HG02759 (cell line): Measurements from ENCODE around the gene CBX7.

Experiments
- ATAC-seq: cut with Tn5 transposase; IDR thresholded peaks from one replicate; pipeline ENCODE4 v1.9.1; 2021; ENCODE audit warnings: mild to moderate bottlenecking, moderate library complexity; ENCODE audit not compliant: unreplicated experiment

Gene CBX7

DNA sequence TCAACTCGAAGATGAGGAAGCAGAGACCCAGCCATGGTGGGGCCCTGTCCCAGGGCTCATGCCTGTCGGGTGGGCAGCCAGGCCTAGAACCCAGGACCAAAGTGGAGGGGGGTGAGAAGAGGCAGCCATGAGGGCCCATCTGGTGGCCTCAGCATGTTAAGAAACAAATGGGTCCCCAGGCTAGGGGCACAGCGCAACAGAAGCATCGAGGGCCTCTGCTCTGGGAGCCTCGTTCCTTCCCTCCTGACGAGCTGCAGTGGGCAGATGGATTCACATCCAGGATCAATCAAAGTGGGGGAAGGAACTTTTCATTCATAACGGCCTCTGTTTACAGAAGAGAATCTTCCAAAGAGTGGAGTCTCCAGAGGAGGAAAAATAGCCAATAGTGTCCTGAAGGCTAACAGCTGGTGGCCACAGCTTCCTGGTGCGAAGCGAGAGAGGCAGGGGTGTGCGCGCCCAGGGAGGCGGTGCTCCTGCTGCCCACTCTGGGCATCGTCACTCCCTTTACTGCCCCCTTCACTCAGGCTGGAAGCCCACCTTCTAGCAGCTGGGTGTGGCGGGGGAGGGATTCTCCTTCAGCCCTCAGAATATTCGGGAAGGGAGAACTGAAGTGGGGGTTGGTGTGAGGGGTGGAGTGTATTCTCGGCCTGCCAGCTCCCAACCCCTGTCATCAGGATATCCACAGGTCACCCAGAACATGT lies 4.3 kb downstream of the CBX7 start:
- no peak for ATAC-seq

DNA sequence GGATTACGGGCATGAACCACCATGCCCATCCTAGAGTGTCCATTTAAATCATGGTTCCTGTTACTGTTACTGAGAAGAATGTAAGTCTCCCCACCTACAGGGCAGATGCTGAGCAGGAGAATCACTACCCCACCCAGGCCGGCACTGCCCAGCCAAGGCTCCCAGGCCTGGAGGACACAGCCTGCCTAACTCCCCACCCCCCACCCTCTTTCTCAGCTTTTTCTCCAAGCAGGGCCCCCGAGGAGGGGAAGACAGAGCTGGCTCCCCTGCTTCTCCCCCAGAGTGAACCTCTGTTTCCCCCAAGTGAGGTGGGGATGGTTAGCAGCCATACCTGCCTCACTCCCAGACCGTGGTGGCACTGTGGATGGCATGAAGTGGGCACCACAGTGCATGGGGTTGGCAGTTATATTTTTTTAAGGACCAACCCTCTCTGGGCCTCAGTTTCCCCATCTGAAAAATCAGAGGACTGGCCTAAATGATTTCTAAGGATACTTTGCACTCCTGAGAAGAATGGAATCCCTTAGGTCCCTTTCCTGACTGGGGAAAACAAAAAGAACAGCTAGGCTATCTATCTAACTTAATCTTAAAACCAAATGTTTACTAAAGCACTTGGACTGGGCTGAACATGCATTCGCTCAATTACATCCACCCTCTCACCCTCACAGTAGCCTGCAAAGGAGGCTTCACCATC lies 5.0 kb downstream of the CBX7 start:
- ATAC-seq: no peak

DNA sequence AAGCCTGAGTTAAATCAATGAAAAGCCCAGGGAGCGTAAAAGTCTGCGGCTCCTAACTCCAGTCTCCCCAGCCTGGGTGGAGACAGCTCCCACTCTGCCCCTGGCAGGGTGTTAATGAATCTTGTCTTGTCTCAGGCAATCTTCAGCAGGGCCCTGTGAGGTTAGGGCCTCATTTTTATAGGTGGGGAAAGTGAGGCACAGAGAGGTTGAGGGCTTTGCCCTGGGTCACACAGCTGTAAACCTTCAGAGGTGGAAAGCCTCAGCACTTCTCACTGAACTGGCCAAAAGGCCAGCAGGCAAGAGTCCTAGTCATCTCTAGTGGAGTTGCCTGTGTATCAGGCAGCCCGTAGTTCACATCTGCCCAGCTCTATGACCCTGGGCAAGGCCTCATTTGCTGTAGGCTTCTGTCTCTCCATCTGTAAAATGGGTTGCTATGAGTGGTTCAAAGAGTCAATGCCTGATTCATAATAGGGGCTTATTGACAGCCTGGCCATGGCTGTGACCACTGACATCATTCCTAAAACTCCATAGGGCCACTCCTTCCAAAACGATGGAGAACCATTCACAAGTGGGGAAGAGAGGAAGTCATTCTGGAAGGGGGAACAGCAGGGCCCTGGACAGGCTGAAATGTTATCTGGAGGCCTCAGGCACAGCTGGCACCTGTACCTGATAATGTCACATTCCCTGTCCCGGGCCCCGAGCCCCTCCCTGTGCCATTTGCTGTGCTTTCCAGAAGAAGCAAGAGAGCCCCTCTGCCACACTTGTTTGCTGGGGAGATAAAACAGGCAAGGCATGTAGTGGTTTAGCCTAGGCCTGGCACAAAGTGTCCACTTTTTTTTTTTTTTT lies 6.0 kb downstream of the CBX7 start:
- ATAC-seq: no peak

DNA sequence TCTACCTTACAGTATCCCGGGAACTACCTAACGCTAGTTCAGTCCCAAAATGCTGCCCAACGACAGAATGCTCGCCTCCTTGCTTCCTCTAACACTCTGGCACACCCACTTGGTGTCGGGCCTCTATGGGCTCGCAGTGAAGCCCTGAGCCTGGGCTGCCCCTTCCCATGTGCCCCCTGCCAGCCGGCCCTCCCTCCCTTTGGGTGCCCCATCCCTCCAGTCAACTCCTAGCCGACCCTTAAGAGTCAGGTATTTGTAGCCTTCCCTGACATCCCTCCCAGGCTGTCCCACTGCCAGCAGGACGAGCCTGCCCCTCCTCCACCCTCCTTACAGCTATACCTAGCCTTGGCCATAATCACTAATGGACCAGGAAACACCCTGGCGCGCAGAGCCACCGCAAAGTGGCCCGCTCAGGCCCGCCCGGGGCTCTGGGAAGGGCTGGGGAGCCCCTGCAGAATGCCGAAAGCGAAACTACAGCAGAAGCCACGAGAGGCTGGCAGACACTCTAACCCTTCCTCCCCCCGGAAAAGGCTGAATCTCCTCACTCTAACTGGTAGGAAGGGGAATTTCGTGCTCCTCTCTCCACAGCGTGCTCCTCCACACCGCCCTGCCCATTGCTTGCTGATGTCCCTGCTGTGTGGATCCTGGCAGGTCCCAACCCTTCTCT lies 8.2 kb downstream of the CBX7 start:
- peak; percentile 38 for ATAC-seq

DNA sequence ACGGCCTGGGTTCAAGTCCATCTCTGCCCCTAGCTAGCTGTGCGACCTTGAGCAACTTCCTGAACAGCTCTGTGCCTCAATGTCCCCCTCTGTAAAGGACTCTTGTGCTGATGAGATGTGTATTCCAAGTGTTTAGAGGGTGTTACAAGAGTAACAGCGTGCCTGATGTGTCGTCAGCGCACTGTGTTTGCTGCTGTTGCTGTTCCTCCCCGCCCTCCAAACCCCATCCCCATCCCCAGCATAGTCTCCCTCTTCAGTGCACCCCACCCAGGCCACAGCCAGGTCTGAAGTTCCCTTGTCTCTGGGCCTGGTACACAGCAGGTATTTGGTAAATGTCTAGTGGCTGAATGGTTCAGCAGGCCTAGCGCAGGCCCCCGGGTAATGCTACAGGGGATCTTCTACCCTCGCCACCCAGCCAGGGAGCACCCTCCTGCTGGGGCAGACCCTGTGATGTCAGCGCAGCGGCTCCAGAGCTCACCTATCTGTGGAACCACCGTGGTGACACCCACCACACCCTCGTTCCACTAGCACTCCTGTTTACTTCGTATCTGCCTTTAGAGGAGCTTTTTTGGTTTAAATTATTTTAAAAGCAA lies 10.3 kb downstream of the CBX7 start:
- ATAC-seq: no peak

DNA sequence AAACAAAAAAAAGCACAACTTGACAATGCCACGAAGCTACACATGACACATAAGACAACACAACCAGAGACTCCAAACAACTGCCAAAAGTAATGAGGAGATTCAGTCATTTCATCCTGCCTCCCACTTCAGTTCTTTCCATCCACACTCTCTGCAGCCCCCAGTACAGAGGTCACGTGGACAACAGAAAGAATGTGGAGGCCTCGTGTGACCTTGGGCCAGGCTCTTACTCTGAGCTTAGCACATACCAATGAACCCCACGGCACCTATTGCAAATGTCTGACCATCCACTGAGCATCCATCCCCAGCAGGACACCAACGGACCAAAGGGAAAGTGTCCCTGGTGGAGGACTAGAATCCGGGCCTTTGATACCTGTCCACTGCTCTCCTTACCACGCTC lies 12.5 kb downstream of the CBX7 start:
- ATAC-seq: no peak

DNA sequence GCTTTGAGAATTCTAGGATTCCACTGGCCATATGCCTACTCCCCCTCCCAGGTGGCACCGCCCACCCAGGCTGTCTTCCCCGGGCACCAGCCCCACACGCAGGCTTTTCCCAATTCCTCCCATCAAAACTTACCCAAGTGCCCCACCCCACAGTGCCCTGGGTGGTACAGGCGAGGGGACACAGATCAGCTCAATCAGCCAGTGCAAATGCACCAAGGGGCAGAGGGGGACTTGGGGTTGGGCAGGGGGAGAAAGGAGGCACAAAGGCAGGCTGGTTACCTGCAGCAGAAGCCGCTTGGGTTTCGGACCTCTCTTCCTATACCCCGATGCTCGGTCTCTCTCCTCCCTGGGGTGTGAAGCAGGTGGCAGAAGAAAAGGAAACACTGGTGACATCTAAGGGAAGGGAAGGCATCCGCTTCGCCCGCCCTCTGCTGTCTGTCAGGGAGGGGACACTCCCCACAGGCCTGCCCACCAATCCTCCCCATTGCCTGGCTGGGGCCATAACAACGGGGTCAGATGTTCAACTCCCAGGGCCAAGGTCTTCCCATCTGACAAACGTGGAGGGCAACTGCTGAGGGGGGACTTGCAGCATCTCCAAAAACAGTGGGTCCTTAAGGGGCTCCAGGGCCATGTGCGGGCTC lies 14.0 kb downstream of the CBX7 start:
- ATAC-seq: no peak

DNA sequence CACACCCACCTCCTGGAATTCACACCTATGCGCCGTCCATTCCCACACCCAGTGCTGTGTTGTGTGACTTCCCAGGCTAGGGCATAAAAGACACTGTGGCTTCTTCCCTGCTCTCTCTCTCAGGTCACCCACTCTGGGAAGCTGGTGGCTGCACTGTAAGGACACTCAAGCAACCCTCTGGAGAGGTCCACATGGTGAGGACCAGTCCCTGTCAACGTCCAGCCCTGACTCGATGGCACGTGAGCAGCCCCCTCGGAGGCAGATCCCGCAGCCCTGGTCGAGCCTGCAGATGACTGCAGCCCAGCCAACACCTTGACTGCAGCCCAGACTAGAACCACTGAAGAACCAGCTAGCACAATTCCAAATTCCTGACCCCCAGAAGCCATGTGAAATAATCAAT lies 16.2 kb downstream of the CBX7 start:
- no peak for ATAC-seq

DNA sequence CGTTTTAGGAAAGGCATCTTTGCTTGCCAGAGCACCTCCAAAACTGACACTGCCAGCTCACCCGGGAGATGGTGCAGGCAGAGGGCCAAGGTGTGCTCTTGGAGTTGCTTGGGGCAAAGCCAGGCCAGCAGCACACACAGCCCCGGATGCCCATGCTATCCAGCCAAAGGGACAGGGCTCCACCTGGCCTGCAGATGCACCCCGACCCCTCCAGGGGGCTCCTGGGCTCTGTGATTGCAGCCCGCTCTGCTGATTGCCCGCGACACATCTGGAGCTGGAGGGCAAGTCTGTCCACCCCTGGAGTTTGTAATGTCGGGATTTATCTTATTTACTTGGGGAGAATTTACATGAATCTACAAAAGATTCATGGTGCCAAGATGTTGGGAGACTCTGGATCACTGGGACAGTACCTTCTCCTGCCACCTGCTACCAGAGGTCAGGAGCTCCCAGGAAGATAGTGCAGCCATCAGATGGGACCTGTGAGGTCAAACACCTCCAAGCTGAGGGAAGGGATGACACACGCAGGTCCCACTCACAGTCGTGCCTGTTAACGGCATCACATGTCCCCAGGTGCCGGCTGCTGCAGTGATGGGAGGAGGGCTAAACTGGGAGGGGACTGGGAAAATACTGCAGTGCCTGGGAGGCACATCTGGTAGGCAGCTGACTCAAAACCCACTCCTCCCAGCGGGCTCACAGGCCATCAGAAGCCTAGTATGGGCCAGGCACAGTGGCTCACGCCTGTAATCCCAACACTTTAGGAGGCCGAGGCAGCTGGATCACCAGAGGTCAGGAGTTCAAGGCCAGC lies 17.2 kb downstream of the CBX7 start:
- ATAC-seq: no peak

DNA sequence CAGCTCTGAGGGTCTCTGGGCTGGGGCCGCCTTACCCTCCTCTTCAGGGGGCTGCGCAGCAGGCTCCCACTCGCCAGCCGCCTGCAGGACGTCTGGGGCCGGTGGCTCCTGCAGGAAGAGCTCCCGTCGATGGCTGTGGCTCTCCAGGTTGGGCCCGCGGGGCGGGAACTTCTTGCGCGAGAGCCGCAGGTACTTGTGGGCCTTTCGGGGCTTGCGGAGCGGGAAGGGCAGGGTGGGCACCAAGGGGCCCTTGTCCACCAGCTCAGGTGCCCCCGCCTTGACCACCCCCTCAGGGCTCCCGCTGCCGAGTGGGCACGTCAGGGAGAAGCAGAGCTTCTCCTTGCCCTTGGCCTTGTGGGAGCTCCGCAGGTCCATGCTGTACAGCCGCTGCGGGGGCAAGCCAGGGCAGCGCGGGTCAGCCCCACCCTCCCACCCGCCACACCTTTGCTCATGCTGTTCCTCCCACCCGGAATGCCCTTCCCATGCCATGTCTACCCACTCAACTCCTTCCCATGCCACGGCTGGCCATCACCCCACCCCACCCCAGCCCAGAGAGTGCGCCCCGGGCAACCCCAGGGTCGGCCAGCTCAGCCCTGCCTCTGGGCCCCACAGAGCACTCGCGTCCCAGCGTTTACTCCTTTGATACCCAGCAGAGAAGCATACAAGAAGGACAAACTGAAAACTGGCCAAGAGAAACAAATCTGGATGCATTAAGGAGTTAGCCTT lies 18.0 kb downstream of the CBX7 start:
- ATAC-seq: no peak

DNA sequence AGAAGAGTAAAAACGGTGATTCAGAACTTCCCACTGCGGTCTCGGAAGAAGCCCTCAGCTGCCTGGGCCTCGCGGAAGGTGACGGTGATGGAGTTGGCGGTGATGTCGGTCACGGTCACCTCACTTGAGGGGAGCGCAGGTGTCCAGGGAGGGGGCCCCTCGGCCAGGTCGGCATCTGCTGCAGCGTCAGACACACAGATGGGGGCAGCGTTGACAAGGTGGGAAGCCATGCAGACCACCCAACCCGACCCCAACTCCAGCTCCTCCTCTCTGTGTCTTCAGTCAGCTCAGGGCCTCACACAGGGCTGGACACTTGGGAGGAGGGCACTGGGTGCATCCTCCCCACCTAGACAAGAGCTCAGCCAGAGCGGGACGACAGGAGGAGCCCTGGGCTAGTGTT lies 18.6 kb downstream of the CBX7 start:
- ATAC-seq: no peak

DNA sequence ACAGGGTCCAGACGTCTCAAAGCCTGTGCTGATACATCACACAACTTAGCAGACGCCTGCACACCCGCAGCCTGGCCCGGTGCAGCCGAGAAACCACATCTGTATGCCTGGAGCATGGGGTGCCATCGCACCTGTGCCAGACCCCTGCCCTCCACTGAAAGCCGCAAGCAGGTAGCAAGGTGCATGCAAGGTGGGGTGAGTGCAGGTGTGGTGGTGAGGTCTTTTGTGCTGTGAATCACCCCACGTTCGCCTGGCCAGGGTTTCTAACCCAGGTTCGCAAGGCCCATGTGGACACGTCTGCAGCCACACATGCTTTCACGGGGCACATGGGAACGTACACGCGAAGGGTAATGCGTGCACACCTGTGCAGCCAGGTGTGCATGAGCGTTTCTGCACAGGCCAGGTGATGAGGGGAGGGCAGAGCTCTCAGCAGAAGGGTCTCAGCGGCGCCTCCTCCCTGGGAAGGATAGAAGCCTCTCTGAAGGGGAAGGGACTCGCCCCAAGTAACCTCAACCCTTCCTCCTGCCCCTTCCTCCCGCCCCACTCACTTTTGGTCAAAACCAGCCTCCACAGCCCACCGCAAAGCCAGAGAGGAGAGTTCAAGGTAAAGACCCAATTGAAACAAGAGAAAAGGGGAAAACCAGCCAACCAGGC lies 19.5 kb downstream of the CBX7 start:
- no peak for ATAC-seq

DNA sequence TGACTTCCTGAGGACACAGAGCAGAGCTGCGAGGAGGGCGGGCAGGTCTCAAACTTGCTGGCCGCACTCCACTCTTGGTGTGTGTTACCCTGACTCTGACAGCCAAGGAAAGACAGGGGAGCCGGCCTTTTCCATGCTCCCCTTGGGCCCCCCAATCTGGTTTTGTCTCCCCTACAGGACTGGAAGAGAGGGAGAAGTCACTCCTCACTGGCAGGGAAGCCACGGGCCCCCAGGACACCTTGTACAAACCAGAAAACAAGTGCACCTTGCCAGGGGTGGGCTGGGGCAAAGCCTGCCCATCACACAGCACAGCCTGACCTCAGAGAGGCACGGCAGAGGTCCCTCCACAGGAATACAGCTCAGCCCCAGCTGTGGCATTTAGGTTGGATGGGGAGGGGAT lies 20.2 kb downstream of the CBX7 start:
- ATAC-seq: no peak

DNA sequence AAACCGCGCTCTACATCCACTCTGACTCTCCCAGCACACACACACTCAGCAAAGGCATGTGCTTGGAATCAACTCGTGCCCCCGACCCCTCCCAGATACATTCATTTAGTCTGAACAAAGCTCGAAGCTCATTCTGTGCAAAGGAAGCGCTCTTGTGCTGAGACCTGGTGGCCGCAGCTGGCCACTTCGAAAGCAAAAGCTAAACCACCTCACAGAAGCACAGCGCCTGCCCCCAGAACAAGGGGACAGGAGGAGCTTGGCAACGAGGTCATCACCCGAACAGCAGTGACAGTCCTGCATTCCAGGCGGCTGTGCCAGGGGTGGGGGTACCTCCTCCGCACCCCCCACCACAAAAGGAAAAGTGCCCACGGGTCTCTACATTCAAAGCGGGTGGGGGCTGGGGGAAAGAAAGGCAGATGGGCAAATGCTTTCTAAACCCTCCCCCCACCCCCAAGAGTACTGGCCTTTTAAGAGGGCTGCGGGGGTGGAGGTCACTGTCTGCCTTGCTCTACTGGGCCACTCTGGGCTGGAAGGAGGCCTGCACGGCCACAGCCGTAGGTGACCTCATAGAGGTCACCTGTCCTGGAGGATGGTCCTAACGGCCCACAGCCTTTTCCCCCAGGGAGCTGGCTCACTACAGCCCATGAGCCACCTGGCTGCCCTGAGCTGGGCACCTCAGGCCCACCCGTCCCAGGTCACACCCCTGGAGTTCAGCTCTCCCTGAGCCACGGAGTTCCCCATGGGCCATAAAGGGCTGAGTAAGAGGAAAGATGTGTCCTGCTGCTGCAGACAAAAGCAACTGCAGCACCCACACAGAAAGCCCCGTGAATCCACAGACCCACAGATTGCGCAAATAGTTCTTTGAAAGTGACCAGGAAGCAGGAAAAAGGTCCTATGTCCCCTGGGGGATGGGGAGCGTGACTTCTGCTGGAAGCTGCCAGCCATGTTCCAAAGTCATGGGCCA lies 21.3 kb downstream of the CBX7 start:
- no peak for ATAC-seq

DNA sequence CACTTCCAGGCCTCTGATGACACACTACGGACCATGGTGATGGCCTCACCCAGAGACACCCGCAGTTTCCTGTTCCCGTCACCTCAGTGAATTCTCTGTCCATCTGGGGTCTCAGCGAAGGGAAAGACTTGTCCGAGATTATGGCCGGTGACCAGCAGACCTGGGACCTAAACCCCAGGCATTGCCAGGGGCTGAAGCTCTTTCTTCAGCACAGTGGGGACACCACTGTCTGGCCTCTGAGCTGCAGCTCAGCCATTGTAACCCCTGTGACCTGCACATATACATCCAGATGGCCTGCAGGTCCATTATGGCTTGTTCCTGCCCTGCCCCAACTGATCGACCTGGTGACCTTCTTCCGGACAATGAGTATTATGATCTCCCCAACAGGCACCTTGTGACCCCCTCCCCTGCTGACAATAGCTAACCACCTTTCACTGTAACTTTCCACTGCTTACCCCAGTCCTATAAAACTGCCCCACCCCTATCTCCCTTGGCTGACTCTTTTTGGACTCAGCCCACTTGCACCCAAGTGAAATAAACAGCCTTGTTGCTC lies 22.3 kb downstream of the CBX7 start:
- ATAC-seq: no peak

DNA sequence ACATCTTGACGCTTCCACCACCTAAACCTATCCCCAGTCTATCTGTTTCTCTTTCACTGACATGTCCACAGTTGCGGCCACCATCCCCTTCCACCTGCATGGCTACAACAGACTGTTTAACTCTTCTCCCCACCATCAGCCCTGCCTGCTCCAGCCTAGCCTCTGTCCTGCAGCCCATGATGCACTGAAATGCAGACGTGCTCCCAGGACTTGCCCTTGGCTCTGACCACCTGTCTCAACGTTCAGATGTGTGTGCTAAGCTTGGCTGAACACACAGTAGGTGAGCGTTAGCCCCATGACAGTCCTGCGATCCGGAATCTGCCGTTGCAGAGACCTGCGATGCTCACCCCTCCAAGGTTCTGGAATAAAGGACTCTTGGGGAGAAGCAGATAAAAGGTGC lies 22.7 kb downstream of the CBX7 start:
- ATAC-seq: no peak

DNA sequence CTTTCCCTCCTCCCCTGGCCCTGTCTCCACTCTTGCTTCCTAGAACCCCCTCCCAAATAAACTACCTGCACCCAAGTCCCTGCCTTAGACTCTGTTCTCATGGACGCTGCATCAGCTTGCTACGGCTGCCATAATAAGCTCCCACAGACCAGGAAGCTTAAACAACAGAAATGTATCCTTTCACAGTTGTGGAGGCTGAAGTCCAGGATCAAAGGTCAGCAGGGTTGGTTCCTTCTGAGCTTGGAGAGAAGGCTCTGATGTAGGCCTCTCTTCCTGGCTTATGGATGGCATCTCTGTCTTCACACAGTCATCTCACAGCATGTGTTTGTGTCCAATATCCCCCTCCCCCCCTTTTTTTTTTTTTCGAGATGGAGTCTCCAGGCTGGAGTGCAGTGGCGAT lies 23.4 kb downstream of the CBX7 start:
- ATAC-seq: no peak
